ENCODE results near the gene SLC44A4.
"Not testable (repeated sequence)": the region's sequence is repeated elsewhere in the genome, so short reads cannot be mapped to it uniquely, and the experiment has no call there.

SLC44A4 gene

DNA sequence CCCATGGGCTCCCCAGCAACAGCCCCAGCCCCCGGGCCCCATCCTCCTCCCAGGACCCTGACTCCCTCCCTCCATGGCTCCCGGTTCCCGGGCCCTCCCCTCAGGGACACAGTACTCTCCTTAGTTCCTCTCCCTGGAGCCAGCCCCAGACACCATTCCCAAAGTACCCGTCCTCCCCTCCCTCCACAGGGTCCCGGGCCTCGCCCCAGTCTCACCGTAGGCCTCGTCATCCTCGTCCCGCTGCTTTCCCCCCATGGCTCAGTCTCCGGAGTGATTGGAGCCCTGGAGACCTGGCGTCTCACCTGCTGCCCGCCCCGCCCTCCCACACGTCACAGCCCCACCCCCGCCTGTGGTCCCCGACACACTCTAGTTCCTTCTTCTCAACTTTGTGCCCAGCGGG, at the start of gene SLC44A4:
TSS of gene SLC44A4 (minus strand) at position 272 of the 400 bp plus-strand sequence. CDS start at position 255, 17 bp downstream.
- no peak for TF ChIP-seq GATA1 (IDR thresholded peaks at IDR 0.05; ENCODE audit: low read depth, low read length)
- TF ChIP-seq POLR2A (IDR thresholded peaks at IDR 0.05; ENCODE audit: low read length) = no peak
- DNase-seq = no peak

DNA sequence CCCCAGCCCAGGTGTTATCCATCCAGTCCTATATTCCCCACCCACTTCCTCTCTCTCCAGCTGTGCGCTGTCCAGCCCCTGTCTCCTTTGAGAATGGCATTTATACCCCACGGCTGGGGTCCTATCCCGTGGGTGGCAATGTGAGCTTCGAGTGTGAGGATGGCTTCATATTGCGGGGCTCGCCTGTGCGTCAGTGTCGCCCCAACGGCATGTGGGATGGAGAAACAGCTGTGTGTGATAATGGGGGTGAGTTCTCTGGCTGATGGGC, 49.8 kb upstream of the SLC44A4 start:
- no peak for TF ChIP-seq GATA1 (IDR thresholded peaks at IDR 0.05; ENCODE audit: low read depth, low read length)
- no peak for TF ChIP-seq POLR2A (IDR thresholded peaks at IDR 0.05; ENCODE audit: low read length)
- no peak for DNase-seq

DNA sequence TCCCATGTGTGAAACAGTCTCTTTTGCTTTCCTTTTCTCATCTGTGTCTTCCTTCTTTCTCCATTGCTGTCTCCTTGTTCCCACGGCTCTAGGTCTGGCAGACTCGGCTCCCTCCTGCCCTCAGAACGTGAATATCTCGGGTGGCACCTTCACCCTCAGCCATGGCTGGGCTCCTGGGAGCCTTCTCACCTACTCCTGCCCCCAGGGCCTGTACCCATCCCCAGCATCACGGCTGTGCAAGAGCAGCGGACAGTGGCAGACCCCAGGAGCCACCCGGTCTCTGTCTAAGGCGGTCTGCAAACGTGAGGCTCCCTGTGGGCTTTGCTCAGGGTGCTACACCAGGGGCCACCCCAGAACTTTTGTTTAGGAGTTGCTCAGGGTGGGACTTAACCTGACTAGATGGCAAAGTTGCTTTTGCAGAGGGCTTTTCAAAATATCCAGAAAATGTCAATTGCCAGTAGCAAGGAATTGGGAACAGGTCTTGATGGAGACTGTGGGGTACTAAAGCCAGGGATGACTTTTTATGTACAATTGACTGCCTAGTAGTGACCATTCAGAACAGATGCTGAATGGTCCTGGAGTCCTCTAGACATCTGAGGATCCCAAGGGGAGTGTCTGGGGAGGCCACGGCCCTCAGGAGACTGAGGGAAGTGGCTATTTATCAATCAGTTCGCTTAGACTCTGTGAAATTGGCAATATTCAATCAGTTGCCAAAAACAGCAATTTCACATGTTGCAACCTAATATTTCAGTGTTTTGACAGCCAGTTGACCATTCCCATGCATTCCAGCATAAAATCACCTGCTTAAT, 49.3 kb upstream of the SLC44A4 start:
- TF ChIP-seq POLR2A (IDR thresholded peaks at IDR 0.05; ENCODE audit: low read length) = no peak
- TF ChIP-seq GATA1 (IDR thresholded peaks at IDR 0.05; ENCODE audit: low read depth, low read length) = no peak
- DNase-seq = no peak

DNA sequence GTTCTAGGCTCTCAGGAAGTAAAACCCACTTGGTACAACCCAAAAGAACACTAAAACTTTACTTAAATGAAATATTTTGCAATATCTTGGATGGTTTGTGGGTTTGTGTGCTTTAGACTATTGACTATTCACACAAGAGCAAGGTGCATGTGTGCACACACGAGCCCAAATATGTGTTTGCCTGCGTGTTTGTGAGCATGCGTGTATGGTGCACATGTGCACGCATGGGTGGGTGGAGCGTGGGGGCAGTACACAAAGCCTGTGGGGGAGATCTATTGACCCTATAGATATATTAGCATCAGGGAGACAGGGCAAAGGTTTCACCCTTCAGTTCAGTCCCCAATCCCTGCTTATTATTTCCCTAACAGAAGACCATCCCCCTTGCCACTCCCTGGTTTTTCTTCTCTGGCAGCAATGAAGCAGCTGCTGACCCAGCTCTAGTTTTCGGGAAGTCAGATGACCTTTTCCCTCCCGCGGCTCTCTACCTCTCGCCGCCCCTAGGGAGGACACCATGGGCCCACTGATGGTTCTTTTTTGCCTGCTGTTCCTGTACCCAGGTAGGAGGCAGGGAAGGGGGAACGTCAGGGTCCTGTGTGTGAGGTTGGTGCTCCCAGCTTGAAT, 48.6 kb upstream of the SLC44A4 start, which contains the start of gene C2:
TSS of gene C2 (plus strand) at position 476 of the 621 bp plus-strand sequence. CDS start at position 512, 36 bp downstream.
- DNase-seq = no peak
- TF ChIP-seq GATA1 (IDR thresholded peaks at IDR 0.05; ENCODE audit: low read depth, low read length) (no peak), POLR2A (IDR thresholded peaks at IDR 0.05; ENCODE audit: low read length) (no peak)

DNA sequence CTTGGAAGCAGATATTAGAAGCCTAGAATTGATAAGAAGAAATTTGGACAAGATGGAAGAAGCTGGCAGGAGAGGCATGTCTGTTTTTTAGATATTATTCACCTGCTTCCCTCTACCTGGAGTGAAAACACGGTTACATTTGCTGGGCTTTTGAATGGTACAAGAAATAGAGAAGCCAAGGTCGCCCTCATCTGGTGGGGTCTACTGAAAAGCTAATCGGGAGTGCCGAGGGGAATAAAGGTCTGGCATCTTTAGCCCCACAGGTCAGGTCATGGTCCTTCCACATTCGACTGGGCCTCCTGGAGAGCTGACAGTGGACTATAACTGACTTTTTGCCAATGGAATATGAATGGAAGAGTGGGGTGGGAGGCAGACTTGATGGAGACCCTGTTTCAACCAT, 44.1 kb upstream of the SLC44A4 start:
- TF ChIP-seq GATA1 (IDR thresholded peaks at IDR 0.05; ENCODE audit: low read depth, low read length) (no peak), POLR2A (IDR thresholded peaks at IDR 0.05; ENCODE audit: low read length) (no peak)
- DNase-seq = peak; percentile 13 to 40

DNA sequence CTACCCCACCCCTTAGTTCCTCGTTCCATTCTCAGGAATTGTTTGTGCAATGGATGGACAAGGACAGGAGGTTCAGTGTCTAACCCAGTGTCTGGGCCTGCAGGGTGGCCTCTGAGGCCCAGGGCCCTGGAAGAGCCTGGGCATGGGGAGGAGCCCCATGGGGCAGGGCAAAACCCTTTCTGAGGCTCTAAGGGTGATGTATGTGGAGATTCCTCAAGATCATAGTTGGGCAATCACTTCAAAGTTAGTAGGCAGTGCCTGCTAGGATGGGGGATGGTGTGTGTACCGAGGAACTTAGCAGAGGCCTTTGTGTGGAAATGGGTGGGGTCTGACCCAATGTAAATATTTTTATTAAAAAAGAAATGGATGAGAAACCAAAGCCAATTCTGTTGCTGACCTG, 42.0 kb upstream of the SLC44A4 start:
- TF ChIP-seq POLR2A (IDR thresholded peaks at IDR 0.05; ENCODE audit: low read length) (no peak), GATA1 (IDR thresholded peaks at IDR 0.05; ENCODE audit: low read depth, low read length) (no peak)
- no peak for DNase-seq

DNA sequence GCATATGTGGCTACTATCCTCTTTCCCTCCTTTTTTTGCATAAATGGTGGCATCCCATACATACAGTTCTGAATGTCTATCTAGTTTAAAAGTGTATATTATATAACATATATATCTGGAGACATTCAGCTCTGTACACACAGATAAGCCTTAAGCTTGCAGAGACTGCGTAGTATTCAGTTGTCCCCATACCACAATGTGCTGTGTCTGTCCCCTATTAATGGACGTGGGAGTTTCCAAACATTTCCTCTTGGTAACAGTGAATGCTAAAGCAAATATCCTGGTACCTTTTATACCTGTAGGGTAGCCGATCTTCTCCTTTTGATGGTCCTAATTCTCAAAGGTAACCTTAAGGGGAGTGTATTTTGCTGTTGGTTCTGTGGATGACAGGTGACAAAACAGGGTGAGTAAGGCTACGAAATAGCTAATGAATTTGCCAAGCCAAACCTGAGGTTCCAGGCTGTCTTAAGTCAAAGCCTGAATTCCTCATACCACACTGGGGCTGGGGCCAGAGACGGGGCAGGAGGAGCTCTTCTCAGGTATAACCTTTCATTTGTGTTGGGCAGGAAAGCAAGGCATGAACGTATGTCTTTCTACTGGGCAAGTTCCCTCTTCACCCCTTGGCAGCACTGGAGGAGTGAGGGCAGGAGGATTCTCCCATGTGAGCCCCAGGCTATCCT, 41.0 kb upstream of the SLC44A4 start:
- DNase-seq = no peak
- no peak for TF ChIP-seq POLR2A (IDR thresholded peaks at IDR 0.05; ENCODE audit: low read length)
- no peak for TF ChIP-seq GATA1 (IDR thresholded peaks at IDR 0.05; ENCODE audit: low read depth, low read length)

DNA sequence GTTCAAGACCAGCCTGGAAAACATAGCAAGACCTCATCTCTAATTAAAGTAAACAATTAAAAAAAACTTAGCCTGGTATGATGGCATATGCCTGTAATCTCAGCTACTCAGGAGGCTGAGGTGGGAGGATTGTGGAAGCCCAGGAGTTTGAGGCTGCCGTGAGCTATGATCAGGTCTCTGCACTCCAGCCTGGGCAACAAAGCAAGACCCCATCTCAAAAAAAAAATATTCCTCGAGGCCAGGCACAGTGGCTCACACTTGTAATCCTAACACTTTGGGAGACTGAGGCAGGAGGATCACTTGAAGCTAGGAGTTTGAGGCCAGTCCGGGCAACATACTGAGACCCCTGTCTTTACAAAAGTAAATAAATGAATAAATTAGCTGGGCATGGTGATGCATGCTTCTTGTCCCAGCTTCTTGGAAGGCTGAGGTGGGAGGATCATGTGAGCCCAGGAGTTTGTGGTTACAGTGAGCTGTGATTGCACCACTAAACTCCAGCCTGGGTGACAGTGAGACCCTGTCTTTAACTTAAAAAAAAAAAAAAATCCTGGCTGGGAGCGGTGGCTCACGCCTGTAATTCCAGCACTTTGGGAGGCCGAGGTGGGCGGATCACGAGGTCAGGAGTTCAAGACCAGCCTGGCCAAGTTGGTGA, 39.4 kb upstream of the SLC44A4 start:
- no peak for TF ChIP-seq GATA1 (IDR thresholded peaks at IDR 0.05; ENCODE audit: low read depth, low read length)
- TF ChIP-seq POLR2A (IDR thresholded peaks at IDR 0.05; ENCODE audit: low read length) = no peak
- DNase-seq = no peak

DNA sequence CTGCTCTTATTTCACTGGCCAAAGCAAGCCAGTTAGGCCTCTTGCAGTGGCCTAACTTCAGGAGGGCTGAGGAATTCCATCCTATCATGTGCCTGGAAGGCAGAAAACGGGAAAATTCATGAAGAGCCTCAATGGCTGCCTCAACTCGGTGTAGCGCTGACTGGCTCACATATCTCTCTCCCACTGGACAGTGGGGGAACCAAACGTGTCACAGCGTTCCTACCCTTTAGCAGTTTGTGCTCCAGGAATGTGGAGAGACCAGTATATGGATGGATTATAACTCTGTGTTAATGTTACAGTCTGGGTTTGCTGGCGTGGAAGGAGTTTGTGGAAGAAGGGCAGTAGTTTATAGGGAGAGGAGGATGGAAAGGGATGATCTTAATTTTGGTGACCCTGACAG, 37.0 kb upstream of the SLC44A4 start:
- TF ChIP-seq POLR2A (IDR thresholded peaks at IDR 0.05; ENCODE audit: low read length) (no peak), GATA1 (IDR thresholded peaks at IDR 0.05; ENCODE audit: low read depth, low read length) (no peak)
- DNase-seq = no peak

DNA sequence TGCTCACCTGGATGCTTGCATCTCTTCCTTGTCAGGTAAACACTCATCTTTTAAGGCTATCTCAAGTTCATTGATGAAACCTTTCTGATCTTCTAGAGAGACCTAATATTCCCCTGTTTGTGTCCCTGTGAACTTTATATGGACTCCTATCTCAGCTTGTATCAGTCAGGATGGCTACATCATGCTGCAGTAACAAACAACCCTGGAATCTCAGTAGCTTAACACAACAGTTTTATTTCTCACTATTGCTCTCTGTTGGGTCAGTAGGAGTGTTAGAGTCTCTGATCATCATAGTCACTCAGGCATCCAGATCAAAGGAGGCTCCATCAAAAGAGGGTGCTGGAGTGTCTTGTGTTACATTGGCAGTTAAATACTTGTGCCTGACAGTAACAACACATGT, 36.6 kb upstream of the SLC44A4 start:
- TF ChIP-seq POLR2A (IDR thresholded peaks at IDR 0.05; ENCODE audit: low read length) (no peak), GATA1 (IDR thresholded peaks at IDR 0.05; ENCODE audit: low read depth, low read length) (no peak)
- DNase-seq = no peak

DNA sequence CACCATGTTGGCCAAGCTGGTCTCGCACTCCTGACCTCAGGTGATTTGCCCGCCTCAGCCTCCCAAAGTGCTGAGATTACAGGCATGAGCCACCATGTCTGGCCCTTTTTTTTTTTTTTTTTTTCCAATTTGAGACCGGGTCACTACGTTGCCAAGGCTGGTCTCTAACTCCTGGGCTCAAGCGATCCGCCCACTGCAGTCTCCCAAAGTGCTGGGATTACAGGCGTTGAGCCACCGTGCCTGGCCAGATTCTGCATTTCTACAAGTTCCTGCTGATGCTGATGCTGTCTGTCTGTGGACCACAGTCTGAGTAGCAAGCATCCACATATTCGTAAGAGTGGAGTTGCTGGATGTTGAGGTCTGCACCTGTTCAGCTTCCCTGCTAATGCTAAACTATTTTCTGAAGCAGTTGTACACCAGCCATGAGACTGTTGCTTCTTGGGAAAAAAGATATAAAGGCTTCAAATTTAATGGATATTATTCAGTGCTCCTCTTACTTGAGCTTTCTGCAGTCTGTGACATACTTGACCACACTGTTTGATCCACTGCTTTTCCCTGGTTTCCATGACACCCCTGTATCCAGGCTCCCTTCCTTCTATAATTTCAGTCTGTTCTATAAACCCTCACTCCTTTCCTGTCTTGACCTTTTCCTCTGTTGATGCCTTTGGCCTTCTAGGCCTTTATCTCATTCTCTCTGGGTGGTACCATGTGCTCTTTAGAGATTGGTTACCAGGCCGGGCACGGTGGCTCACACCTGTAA, 33.2 kb upstream of the SLC44A4 start:
- DNase-seq = no peak
- TF ChIP-seq POLR2A (IDR thresholded peaks at IDR 0.05; ENCODE audit: low read length) (no peak), GATA1 (IDR thresholded peaks at IDR 0.05; ENCODE audit: low read depth, low read length) (no peak)

DNA sequence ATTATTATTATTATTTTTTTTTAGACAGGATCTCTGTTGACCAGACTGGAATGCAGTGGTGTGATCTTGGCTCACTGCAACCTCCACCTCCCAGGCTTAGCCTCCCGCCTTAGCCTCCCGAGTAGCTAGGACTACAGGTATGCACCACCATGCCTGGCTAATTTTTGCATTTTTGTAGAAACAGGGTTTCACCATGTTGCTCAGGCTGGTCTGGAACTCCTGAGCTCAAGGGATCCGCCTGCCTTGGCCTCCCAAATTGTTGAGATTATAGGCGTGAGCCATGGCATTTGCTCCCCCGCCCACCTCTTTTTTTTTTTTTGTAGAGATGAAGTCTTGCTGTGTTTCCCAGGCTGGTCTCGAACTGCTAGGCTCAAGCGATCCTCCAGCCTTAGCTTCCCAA, 30.5 kb upstream of the SLC44A4 start:
- DNase-seq = not testable (repeated sequence)

DNA sequence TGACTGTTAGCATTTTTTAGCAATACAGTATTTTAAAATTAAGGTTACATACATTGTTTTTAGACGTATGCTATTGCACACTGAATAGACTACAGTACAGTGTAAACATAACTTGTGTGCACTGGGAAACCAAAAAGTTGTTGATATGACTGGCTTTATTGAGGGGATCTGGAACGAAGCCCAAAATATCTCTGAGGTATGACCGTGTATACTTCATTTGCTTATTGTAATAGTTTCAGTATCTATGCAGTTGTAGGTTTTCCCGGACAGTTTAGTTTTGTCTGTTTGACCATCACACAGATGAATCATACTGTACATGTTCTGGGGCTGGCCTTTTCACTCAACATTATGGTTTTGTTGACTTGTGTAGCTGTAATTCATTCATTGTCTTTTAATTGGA, 30.0 kb upstream of the SLC44A4 start:
- no peak for DNase-seq

DNA sequence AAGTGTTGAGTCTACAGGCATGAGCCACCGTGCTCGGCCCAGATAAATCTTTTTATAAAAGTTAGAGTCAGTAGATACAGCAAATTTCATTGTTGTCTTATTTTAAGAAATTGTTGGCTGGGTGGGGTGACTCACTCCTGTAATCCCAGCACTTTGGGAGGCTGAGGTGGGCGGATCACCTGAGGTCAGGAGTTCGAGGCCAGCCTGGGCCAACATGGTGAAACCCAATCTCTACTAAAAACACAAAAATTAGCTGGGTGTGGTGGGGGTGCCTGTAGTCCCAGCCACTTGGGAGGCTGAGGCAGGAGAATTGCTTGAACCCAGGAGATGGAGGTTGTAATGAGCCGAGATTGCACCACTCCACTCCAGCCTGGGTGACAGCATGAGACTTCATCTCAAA, 29.5 kb upstream of the SLC44A4 start:
- not testable (repeated sequence) for DNase-seq

More for the DNA sequence above, 30.0 kb upstream of the SLC44A4 start:
- TF ChIP-seq GATA1 (IDR thresholded peaks at IDR 0.05; ENCODE audit: low read depth, low read length) (no peak), POLR2A (IDR thresholded peaks at IDR 0.05; ENCODE audit: low read length) (no peak)
